Memory B cell (primary cell): Measurements from ENCODE around the gene IFITM10.

Source experiments
- ATAC-seq: fragments of 150-1000 bp; cut with Tn5 transposase; 2 replicates; pipeline ENCODE4 v1.10.0; 2021; ENCODE audit warnings: low read depth, mild to moderate bottlenecking, moderate library complexity
- DNase-seq, 2 donors: peaks; one replicate each; pipeline ENCODE4 v3.0.0; 2022; ENCODE audit warnings: low spot score in 2 of 2
- H3K27ac Mint-ChIP-seq: one replicate; pipeline ENCODE4 v1.8.0; 2022; ENCODE audit warnings: mild to moderate bottlenecking, moderate library complexity, mixed read lengths
- H3K27me3 Mint-ChIP-seq: one replicate; pipeline ENCODE4 v1.8.0; 2022; ENCODE audit warnings: mixed read lengths
- H3K36me3 Mint-ChIP-seq: one replicate; pipeline ENCODE4 v1.8.0; 2022; ENCODE audit warnings: mild to moderate bottlenecking, mixed read lengths
- H3K4me1 Mint-ChIP-seq: one replicate; pipeline ENCODE4 v1.8.0; 2022; ENCODE audit warnings: mixed read lengths
- H3K4me3 Mint-ChIP-seq: one replicate; pipeline ENCODE4 v1.8.0; 2022; ENCODE audit warnings: mild to moderate bottlenecking, moderate library complexity, mixed read lengths
- H3K9me3 Mint-ChIP-seq: one replicate; pipeline ENCODE4 v1.8.0; 2022; ENCODE audit warnings: mixed read lengths

The IFITM10 gene

GRCh38 chr11:1727096-1727690, 23.2 kb downstream of the IFITM10 start:
- H3K9me3 Mint-ChIP-seq, result no peaks in the 10 kb centered on the region
- H3K27ac Mint-ChIP-seq, result peak overlapping the region; percentile 62
- H3K4me3 Mint-ChIP-seq, result no peak overlapping the region
- no peaks in the 10 kb centered on the region for H3K36me3 Mint-ChIP-seq
- peaks cover 5% of the 10 kb centered on the region for H3K27me3 Mint-ChIP-seq
- H3K4me1 Mint-ChIP-seq, result peaks cover 41% of the 10 kb centered on the region
- DNase-seq (no peak), ATAC-seq (no peak)

GRCh38 chr11:1719781-1720180, 30.6 kb downstream of the IFITM10 start:
- Mint-ChIP-seq H3K27me3 (peaks cover 5% of the 10 kb centered on the region), H3K36me3 (no peaks in the 10 kb centered on the region), H3K27ac (no peak overlapping the region), H3K4me1 (peaks cover 2% of the 10 kb centered on the region), H3K9me3 (no peaks in the 10 kb centered on the region), H3K4me3 (no peak overlapping the region)
- DNase-seq, result no peak
- no peak for ATAC-seq

- DNase-seq (no peak), ATAC-seq (no peak)
- H3K27ac Mint-ChIP-seq, result no peak overlapping the region
- no peaks in the 10 kb centered on the region for H3K9me3 Mint-ChIP-seq
- H3K4me3 Mint-ChIP-seq, result no peak overlapping the region
- no peaks in the 10 kb centered on the region for H3K4me1 Mint-ChIP-seq
- peaks cover 3% of the 10 kb centered on the region for H3K27me3 Mint-ChIP-seq
- H3K36me3 Mint-ChIP-seq, result no peaks in the 10 kb centered on the region
Measured at GRCh38 chr11:1718326-1718725, 32.1 kb downstream of the IFITM10 start.

GRCh38 chr11:1717745-1718144, 32.6 kb downstream of the IFITM10 start:
- no peak for ATAC-seq
- no peak for DNase-seq
- Mint-ChIP-seq H3K36me3 (no peaks in the 10 kb centered on the region), H3K4me3 (no peak overlapping the region), H3K9me3 (no peaks in the 10 kb centered on the region), H3K4me1 (no peaks in the 10 kb centered on the region), H3K27me3 (peaks cover 3% of the 10 kb centered on the region), H3K27ac (no peak overlapping the region)

- Mint-ChIP-seq H3K36me3 (no peaks in the 10 kb centered on the region), H3K9me3 (no peaks in the 10 kb centered on the region), H3K4me1 (no peaks in the 10 kb centered on the region), H3K27ac (no peak overlapping the region), H3K27me3 (peaks cover 2% of the 10 kb centered on the region), H3K4me3 (no peak overlapping the region)
- DNase-seq, result no peak
- ATAC-seq, result no peak
Measured at GRCh38 chr11:1714908-1715885, 35.2 kb downstream of the IFITM10 start.

GRCh38 chr11:1708716-1709115, 41.7 kb downstream of the IFITM10 start:
- Mint-ChIP-seq H3K36me3 (no peaks in the 10 kb centered on the region), H3K27ac (no peak overlapping the region), H3K27me3 (peaks cover 3% of the 10 kb centered on the region), H3K4me1 (peaks cover 18% of the 10 kb centered on the region), H3K9me3 (no peaks in the 10 kb centered on the region), H3K4me3 (no peak overlapping the region)
- no peak for ATAC-seq
- no peak for DNase-seq

- Mint-ChIP-seq H3K27ac (no peak overlapping the region), H3K4me3 (no peak overlapping the region), H3K4me1 (peaks cover 18% of the 10 kb centered on the region), H3K36me3 (no peaks in the 10 kb centered on the region), H3K9me3 (no peaks in the 10 kb centered on the region), H3K27me3 (peaks cover 3% of the 10 kb centered on the region)
- no peak for ATAC-seq
- no peak for DNase-seq
Measured at GRCh38 chr11:1707751-1708150, 42.6 kb downstream of the IFITM10 start.

GRCh38 chr11:1706634-1707400, 43.6 kb downstream of the IFITM10 start:
- no peaks in the 10 kb centered on the region for H3K36me3 Mint-ChIP-seq
- H3K4me1 Mint-ChIP-seq, result peaks cover 18% of the 10 kb centered on the region
- H3K9me3 Mint-ChIP-seq, result no peaks in the 10 kb centered on the region
- no peak overlapping the region for H3K4me3 Mint-ChIP-seq
- H3K27me3 Mint-ChIP-seq, result peaks cover 3% of the 10 kb centered on the region
- DNase-seq, result no peak
- H3K27ac Mint-ChIP-seq, result peak overlapping the region; percentile 28
- ATAC-seq, result peak; percentile 53

- no peak overlapping the region for H3K4me3 Mint-ChIP-seq
- DNase-seq (no peak), ATAC-seq (peak; percentile 79)
- H3K27ac Mint-ChIP-seq, result no peak overlapping the region
- peaks cover 3% of the 10 kb centered on the region for H3K27me3 Mint-ChIP-seq
- no peaks in the 10 kb centered on the region for H3K9me3 Mint-ChIP-seq
- no peaks in the 10 kb centered on the region for H3K36me3 Mint-ChIP-seq
- peaks cover 18% of the 10 kb centered on the region for H3K4me1 Mint-ChIP-seq
Measured at GRCh38 chr11:1705126-1706052, 45.0 kb downstream of the IFITM10 start.

GRCh38 chr11:1703146-1703545, 47.2 kb downstream of the IFITM10 start:
- no peak for DNase-seq
- Mint-ChIP-seq H3K4me3 (no peak overlapping the region), H3K4me1 (peaks cover 18% of the 10 kb centered on the region), H3K27me3 (peaks cover 11% of the 10 kb centered on the region), H3K27ac (no peak overlapping the region), H3K9me3 (no peaks in the 10 kb centered on the region), H3K36me3 (no peaks in the 10 kb centered on the region)
- ATAC-seq, result no peak

GRCh38 chr11:1702506-1702905, 47.9 kb downstream of the IFITM10 start:
- DNase-seq (no peak), ATAC-seq (no peak)
- no peaks in the 10 kb centered on the region for H3K9me3 Mint-ChIP-seq
- H3K36me3 Mint-ChIP-seq, result no peaks in the 10 kb centered on the region
- no peak overlapping the region for H3K27ac Mint-ChIP-seq
- no peak overlapping the region for H3K4me3 Mint-ChIP-seq
- H3K27me3 Mint-ChIP-seq, result peaks cover 12% of the 10 kb centered on the region
- peaks cover 17% of the 10 kb centered on the region for H3K4me1 Mint-ChIP-seq

GRCh38 chr11:1701091-1701807, 49.1 kb downstream of the IFITM10 start:
- Mint-ChIP-seq H3K27ac (no peak overlapping the region), H3K4me1 (peaks cover 6% of the 10 kb centered on the region), H3K36me3 (no peaks in the 10 kb centered on the region), H3K4me3 (no peak overlapping the region), H3K27me3 (peaks cover 15% of the 10 kb centered on the region), H3K9me3 (no peaks in the 10 kb centered on the region)
- ATAC-seq (no peak), DNase-seq (no peak)

- Mint-ChIP-seq H3K27me3 (peaks cover 22% of the 10 kb centered on the region), H3K4me3 (no peak overlapping the region), H3K27ac (no peak overlapping the region), H3K9me3 (no peaks in the 10 kb centered on the region), H3K36me3 (no peaks in the 10 kb centered on the region), H3K4me1 (peaks cover 2% of the 10 kb centered on the region)
- DNase-seq (no peak), ATAC-seq (no peak)
Measured at GRCh38 chr11:1699771-1700170, 50.6 kb downstream of the IFITM10 start.
